Measurements from ENCODE around the gene CEACAM16.
"Not testable (repeated sequence)": the region's sequence is repeated elsewhere in the genome, so short reads cannot be mapped to it uniquely, and the experiment has no call there.

DNA sequence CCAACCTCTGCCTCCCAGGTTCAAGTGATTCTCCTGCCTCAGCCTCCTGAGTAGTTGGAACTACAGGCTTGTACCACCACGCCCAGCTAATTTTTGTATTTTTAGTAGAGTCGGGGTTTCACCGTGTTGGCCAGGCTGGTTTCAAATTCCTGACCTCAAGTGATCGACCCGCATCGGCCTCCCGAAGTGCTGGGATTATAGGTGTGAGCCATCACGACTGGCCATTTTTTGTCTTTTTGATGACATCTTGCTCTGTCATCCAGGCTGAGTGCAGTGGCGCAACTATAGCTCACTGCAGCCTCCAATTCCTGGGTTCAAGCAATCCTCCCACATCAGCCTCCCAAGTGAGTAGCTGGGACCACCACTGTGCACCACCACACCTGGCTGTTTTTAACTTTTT, 21.4 kb downstream of the CEACAM16 start:
- TF ChIP-seq, protein P1, sequence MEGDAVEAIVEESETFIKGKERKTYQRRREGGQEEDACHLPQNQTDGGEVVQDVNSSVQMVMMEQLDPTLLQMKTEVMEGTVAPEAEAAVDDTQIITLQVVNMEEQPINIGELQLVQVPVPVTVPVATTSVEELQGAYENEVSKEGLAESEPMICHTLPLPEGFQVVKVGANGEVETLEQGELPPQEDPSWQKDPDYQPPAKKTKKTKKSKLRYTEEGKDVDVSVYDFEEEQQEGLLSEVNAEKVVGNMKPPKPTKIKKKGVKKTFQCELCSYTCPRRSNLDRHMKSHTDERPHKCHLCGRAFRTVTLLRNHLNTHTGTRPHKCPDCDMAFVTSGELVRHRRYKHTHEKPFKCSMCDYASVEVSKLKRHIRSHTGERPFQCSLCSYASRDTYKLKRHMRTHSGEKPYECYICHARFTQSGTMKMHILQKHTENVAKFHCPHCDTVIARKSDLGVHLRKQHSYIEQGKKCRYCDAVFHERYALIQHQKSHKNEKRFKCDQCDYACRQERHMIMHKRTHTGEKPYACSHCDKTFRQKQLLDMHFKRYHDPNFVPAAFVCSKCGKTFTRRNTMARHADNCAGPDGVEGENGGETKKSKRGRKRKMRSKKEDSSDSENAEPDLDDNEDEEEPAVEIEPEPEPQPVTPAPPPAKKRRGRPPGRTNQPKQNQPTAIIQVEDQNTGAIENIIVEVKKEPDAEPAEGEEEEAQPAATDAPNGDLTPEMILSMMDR (conservative IDR thresholded peaks at IDR 0.05; ENCODE audit: low read depth, low read length) = not testable (repeated sequence)
- TF ChIP-seq EZH2phosphoT487 (IDR thresholded peaks at IDR 0.05; ENCODE audit: borderline replicate concordance, low read length) = not testable (repeated sequence)

Data from PC-3 (cell line).